Ishikawa (cell line): ENCODE results near the gene DEPDC7.

Experiments used
- CEBPB ChIP-seq: IDR thresholded peaks from 2 replicates; pipeline ENCODE4 v1.6.1; 2012
- CREB1 ChIP-seq: IDR thresholded peaks from 2 replicates; pipeline ENCODE4 v1.6.1; 2012; ENCODE audit warnings: low read depth
- EGR1 ChIP-seq: IDR thresholded peaks from 2 replicates; pipeline ENCODE4 v1.6.1; 2012
- EP300 ChIP-seq: IDR thresholded peaks from 2 replicates; pipeline ENCODE4 v1.6.1; 2012; ENCODE audit warnings: borderline replicate concordance
- FOXM1 ChIP-seq: IDR thresholded peaks from 2 replicates; pipeline ENCODE4 v1.6.1; 2012; ENCODE audit warnings: low read depth, borderline replicate concordance
- MAX ChIP-seq: IDR thresholded peaks from 2 replicates; pipeline ENCODE4 v1.6.1; 2012
- NFIC ChIP-seq: IDR thresholded peaks from 2 replicates; pipeline ENCODE4 v1.6.1; 2012
- RAD21 ChIP-seq: IDR thresholded peaks from 2 replicates; pipeline ENCODE4 v1.6.1; 2012; ENCODE audit warnings: low read depth
- REST ChIP-seq: IDR thresholded peaks from 2 replicates; pipeline ENCODE4 v1.6.1; 2012; ENCODE audit warnings: low read depth, mild to moderate bottlenecking
- TAF1 ChIP-seq: IDR thresholded peaks from 2 replicates; pipeline ENCODE4 v1.6.1; 2012; ENCODE audit warnings: low read depth, mild to moderate bottlenecking
- TCF12 ChIP-seq: IDR thresholded peaks from 2 replicates; pipeline ENCODE4 v1.6.1; 2012; ENCODE audit warnings: low read depth
- TEAD4 ChIP-seq: IDR thresholded peaks from 2 replicates; pipeline ENCODE4 v1.6.1; 2012
- YY1 ChIP-seq: IDR thresholded peaks from 2 replicates; pipeline ENCODE4 v1.6.1; 2012; ENCODE audit warnings: low read depth
- ZBTB7A ChIP-seq: IDR thresholded peaks from 2 replicates; pipeline ENCODE4 v1.6.1; 2012; ENCODE audit warnings: low read depth
- TF ChIP-seq, protein P1 (sequence below): IDR thresholded peaks from 2 replicates; pipeline ENCODE4 v1.6.1; 2012

DEPDC7 gene

DNA sequence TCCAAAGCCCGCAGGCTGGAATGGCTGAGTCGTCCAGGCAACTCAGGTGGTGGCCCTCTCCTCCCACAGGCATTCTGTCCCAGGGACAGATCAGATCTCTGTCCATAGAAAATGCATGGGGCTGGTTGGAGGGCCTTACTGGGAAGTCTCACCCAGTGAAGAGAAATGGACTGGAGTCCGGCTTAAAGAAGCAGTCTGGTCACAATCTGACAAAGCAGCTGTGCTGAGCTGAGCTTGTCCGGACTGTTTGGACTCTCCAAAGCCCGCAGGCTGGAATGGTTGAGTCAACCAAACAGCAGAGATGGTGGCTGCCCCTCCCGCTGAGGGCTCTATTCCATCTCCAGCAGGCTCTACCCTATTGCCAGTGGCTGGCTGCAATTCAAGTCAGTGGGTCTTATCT is 14.4 kb upstream of the DEPDC7 start:
- TF ChIP-seq REST (no peak), FOXM1 (no peak), CREB1 (no peak), ZBTB7A (no peak), YY1 (no peak), TEAD4 (no peak), EGR1 (no peak), TAF1 (no peak), EP300 (no peak), MAX (no peak), NFIC (no peak), TCF12 (no peak), CEBPB (no peak), RAD21 (no peak)
- TF ChIP-seq, protein P1, sequence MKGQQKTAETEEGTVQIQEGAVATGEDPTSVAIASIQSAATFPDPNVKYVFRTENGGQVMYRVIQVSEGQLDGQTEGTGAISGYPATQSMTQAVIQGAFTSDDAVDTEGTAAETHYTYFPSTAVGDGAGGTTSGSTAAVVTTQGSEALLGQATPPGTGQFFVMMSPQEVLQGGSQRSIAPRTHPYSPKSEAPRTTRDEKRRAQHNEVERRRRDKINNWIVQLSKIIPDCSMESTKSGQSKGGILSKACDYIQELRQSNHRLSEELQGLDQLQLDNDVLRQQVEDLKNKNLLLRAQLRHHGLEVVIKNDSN = no peak

- TF ChIP-seq CEBPB (no peak), RAD21 (no peak), NFIC (no peak), YY1 (no peak), TAF1 (no peak)
- TF ChIP-seq, protein P1 = no peak
Observed at GRCh38 chr11:33001751-33002542, 13.7 kb upstream of the DEPDC7 start.

DNA sequence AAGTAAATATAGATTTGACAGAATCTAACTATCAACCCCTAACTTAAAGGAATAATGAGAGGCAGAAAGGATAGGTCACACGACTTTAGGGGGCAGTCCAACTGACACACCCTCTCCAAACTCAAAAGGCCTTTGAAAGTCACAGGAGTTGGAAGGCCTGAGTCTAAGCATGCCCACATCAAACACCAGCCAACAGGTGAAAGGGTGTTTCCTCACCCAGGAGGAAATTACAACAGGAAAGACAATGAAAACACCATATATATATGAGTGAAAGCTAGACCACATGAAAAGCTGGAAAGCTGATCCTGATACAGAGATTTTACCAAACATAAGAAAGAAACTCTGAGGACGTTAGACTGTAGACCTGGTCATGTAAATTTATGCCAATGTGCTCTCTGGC is 10.5 kb upstream of the DEPDC7 start:
- TF ChIP-seq EP300 = no peak
- TF ChIP-seq ZBTB7A = no peak
- no peak for TF ChIP-seq RAD21
- TF ChIP-seq, protein P1 = no peak
- TF ChIP-seq REST = no peak
- no peak for TF ChIP-seq TAF1
- TF ChIP-seq TEAD4 = no peak
- TF ChIP-seq CEBPB = no peak
- TF ChIP-seq TCF12 = no peak
- TF ChIP-seq YY1 = no peak
- no peak for TF ChIP-seq NFIC
- TF ChIP-seq MAX = no peak
- TF ChIP-seq FOXM1 = no peak

- no peak for TF ChIP-seq CEBPB
- TF ChIP-seq, protein P1 = no peak
- TF ChIP-seq MAX = no peak
- TF ChIP-seq TEAD4 = no peak
- TF ChIP-seq CREB1 = no peak
- no peak for TF ChIP-seq RAD21
- no peak for TF ChIP-seq TAF1
- no peak for TF ChIP-seq ZBTB7A
- no peak for TF ChIP-seq EGR1
- TF ChIP-seq REST = no peak
- no peak for TF ChIP-seq TCF12
- no peak for TF ChIP-seq NFIC
- no peak for TF ChIP-seq EP300
- TF ChIP-seq FOXM1 = no peak
Observed at GRCh38 chr11:33006010-33006409, 9.7 kb upstream of the DEPDC7 start.
